HepG2 (cell line): Measurements from ENCODE around the gene DLX4. TPM values are rescaled to one million over a fixed set of nuclear protein-coding genes. Genes with fewer than 3 reads are reported as not detected.

Experiments
- ADNP ChIP-seq: sonication (generic); formaldehyde crosslinking; IDR thresholded peaks from 2 replicates; pipeline ENCODE4 v1.4.0; 2020; ENCODE audit warnings: missing genetic modification reagents
- AFF4 ChIP-seq: sonication (generic); formaldehyde crosslinking; IDR thresholded peaks from 2 replicates; pipeline ENCODE4 v1.4.0; 2020; ENCODE audit warnings: missing genetic modification reagents
- BCL3 ChIP-seq: sonication (generic); formaldehyde crosslinking; IDR thresholded peaks from 2 replicates; pipeline ENCODE4 v1.5.1; 2020; ENCODE audit warnings: mild to moderate bottlenecking, missing genetic modification reagents, moderate library complexity
- KDM6A ChIP-seq: IDR thresholded peaks from 2 replicates; pipeline ENCODE4 v1.6.1; 2016; ENCODE audit warnings: low read depth
- MBD4 ChIP-seq: IDR thresholded peaks from 2 replicates; pipeline ENCODE4 v1.6.1; 2012; ENCODE audit warnings: low read length, inconsistent platforms, borderline replicate concordance
- MTF1 ChIP-seq: sonication (generic); formaldehyde crosslinking; IDR thresholded peaks from 2 replicates; pipeline ENCODE4 v1.5.0; 2020; ENCODE audit warnings: missing genetic modification reagents
- REXO4 ChIP-seq: sonication (generic); formaldehyde crosslinking; IDR thresholded peaks from 2 replicates; pipeline ENCODE4 v1.8.0; 2022; ENCODE audit warnings: missing genetic modification reagents, mild to moderate bottlenecking, borderline replicate concordance
- RXRA ChIP-seq: sonication (generic); formaldehyde crosslinking; IDR thresholded peaks from 2 replicates; pipeline ENCODE4 v1.5.1; 2020; ENCODE audit warnings: missing genetic modification reagents
- SUZ12 ChIP-seq: fragments of 150-350 bp; IDR thresholded peaks from 2 replicates; pipeline ENCODE4 v1.6.1; 2014; ENCODE audit warnings: low read depth, low read length
- ZBTB26 ChIP-seq: IDR thresholded peaks from 2 replicates; pipeline ENCODE4 v1.6.1; 2016; ENCODE audit warnings: missing compliant biosample characterization, missing genetic modification reagents, borderline replicate concordance
- ZMYM2 ChIP-seq: sonication (generic); formaldehyde crosslinking; IDR thresholded peaks from 2 replicates; pipeline ENCODE4 v1.8.0; 2022; ENCODE audit warnings: mild to moderate bottlenecking, missing genetic modification reagents
- ZNF550 ChIP-seq: sonication (generic); formaldehyde crosslinking; IDR thresholded peaks from 2 replicates; pipeline ENCODE4 v1.4.0; 2020; ENCODE audit warnings: mild to moderate bottlenecking, missing genetic modification reagents, borderline replicate concordance
- ZNF879 ChIP-seq: sonication (generic); formaldehyde crosslinking; IDR thresholded peaks from 2 replicates; pipeline ENCODE4 v1.8.1; 2023; ENCODE audit warnings: missing genetic modification reagents
- ZXDC ChIP-seq: sonication (generic); formaldehyde crosslinking; IDR thresholded peaks from 2 replicates; pipeline ENCODE4 v1.5.0; 2020; ENCODE audit warnings: mild to moderate bottlenecking, missing genetic modification reagents
- polyA plus RNA-seq, 8 experiments: library from polyadenylated mRNA; depleted of rRNA in 3 of 8; stranded (reverse) in 7 of 8; unstranded in 1 of 8; fragments of >200 nt; fragmentation: Illumina TruSeq in 4 of 8; extraction: Trizol in 4 of 8; gene quantifications; 2 replicates each; pipeline versions ENCODE4 v1.2.1 to v1.2.3, GENCODE V29; 2011 to 2016; ENCODE audit warnings: low read depth in 4 of 8, missing spikeins in 1 of 8, mixed read lengths in 1 of 8; ENCODE audit not compliant: insufficient read depth in 1 of 8
- total RNA-seq, 5 experiments: library from RNA; depleted of rRNA; stranded (reverse); fragments of >200 nt; fragmentation: Illumina TruSeq; extraction: Trizol; gene quantifications; 2 replicates each; pipeline ENCODE4 v1.2.3, GENCODE V29; 2016; ENCODE audit warnings: low read depth in 1 of 5

DLX4 gene
- total and polyA plus RNA-seq, 2 of the 13 experiments (the other 11 are each of a cell fraction or from before 2014, with no cell fraction given) = 0.55 to 2.3 TPM

- TF ChIP-seq AFF4 (CRISPR knock-in tag) = no peak
- TF ChIP-seq KDM6A (CRISPR knock-in tag) = no peak
- no peak for TF ChIP-seq ZNF550
- TF ChIP-seq MTF1 (CRISPR knock-in tag) = no peak
- TF ChIP-seq ADNP (CRISPR knock-in tag) = no peak
- TF ChIP-seq ZBTB26 (CRISPR knock-in tag) = no peak
- no peak for TF ChIP-seq REXO4 (CRISPR knock-in tag)
- no peak for TF ChIP-seq SUZ12
- TF ChIP-seq MBD4 = no peak
- TF ChIP-seq ZMYM2 (CRISPR knock-in tag) = no peak
- TF ChIP-seq RXRA (CRISPR knock-in tag) = no peak
- no peak for TF ChIP-seq ZNF879 (CRISPR knock-in tag)
- TF ChIP-seq BCL3 (CRISPR knock-in tag) = 0 out of 2 replicates have a peak, but pooled peaks have one; percentile 66
- peak; percentile 49; the same call in 1 of the 2 replicates for TF ChIP-seq ZXDC (CRISPR knock-in tag)
Measured at GRCh38 chr17:49997773-49998703, 29.0 kb downstream of the DLX4 start (continued).
